Endothelial cell of umbilical vein (primary cell): ENCODE data around the gene CDC34. TPM values are rescaled to one million over a fixed set of nuclear protein-coding genes. Genes with fewer than 3 reads are reported as not detected.

Experiments
- BruUV-seq: library from RNA; stranded (reverse); fragments of 400-500 nt; replicated peaks from 2 replicates; lab custom pipeline; 2021; lab: Mats Ljungman, UMichigan
- CTCF ChIA-PET: fragments of 300-600, 350-600 bp; sonication (Branson Sonifier 250); formaldehyde crosslinking; loops from one replicate; lab custom pipeline; 2021; ENCODE audit warnings: antibody characterized with exemption, inconsistent platforms; lab: Charles Lee
- POLR2A ChIA-PET: fragments of 300-600, 350-600 bp; sonication (Branson Sonifier 250); formaldehyde crosslinking; loops from one replicate; lab custom pipeline; 2021; ENCODE audit warnings: antibody characterized with exemption, inconsistent platforms; lab: Charles Lee
- DNase-seq: peaks from one replicate; pipeline ENCODE4 v3.0.0-alpha.2; 2011; ENCODE audit warnings: low read depth, low spot score
- FAIRE-seq: peaks from 2 replicates; lab custom pipeline; 2011; peaks lifted over from hg19 to GRCh38; lab: Jason Lieb, UNC
- H2AFZ ChIP-seq: 2 replicates; pipeline ENCODE4 v1.6.0; 2012; ENCODE audit warnings: low read depth, low read length, control low read depth, inconsistent platforms
- H3K27ac ChIP-seq: 2 replicates; pipeline ENCODE4 v1.5.1; 2011; ENCODE audit warnings: low read depth, mild to moderate bottlenecking, control low read depth, low read length, moderate library complexity; ENCODE audit not compliant: insufficient read depth
- H3K27me3 ChIP-seq, 2 experiments: 2 replicates each; pipeline versions ENCODE4 v1.6.0 to v1.6.1; 2011; ENCODE audit warnings: low read length in 2 of 2, mixed read lengths in 1 of 2; ENCODE audit not compliant: control insufficient read depth in 2 of 2, insufficient read depth in 2 of 2
- H3K36me3 ChIP-seq, 2 experiments: 2 replicates in 1 of 2; 3 replicates in 1 of 2; pipeline ENCODE4 v1.5.1; 2011; ENCODE audit warnings: low read length in 2 of 2, mild to moderate bottlenecking in 1 of 2, moderate library complexity in 1 of 2; ENCODE audit not compliant: control insufficient read depth in 2 of 2, insufficient read depth in 2 of 2; ENCODE audit errors: extremely low read depth in 1 of 2
- H3K4me1 ChIP-seq: 3 replicates; pipeline ENCODE4 v1.5.1; 2011; ENCODE audit warnings: mild to moderate bottlenecking, low read length; ENCODE audit not compliant: control insufficient read depth, insufficient read depth; ENCODE audit errors: extremely low read depth
- H3K4me2 ChIP-seq: 2 replicates; pipeline ENCODE4 v1.6.1; 2011; ENCODE audit warnings: low read length, control low read depth, mixed read lengths; ENCODE audit not compliant: insufficient read depth
- H3K4me3 ChIP-seq, 3 experiments: fragments of 200-600 bp in 1 of 3; sonication (generic), shearing (Covaris generic) in 1 of 3; replicated peaks in 1 of 3; 2 replicates each; pipeline ENCODE4 v1.5.1; 2011 to 2016; ENCODE audit warnings: control low read depth in 3 of 3, low read length in 3 of 3, mild to moderate bottlenecking in 2 of 3, inconsistent platforms in 1 of 3, low read depth in 1 of 3, moderate library complexity in 1 of 3; ENCODE audit not compliant: insufficient read depth in 1 of 3
- H3K79me2 ChIP-seq: 2 replicates; pipeline ENCODE4 v1.6.0; 2012; ENCODE audit warnings: low read length, inconsistent platforms; ENCODE audit not compliant: control insufficient read depth, insufficient read depth
- H3K9ac ChIP-seq: replicated peaks from 2 replicates; pipeline ENCODE3; 2011; ENCODE audit warnings: low read length, control low read depth; ENCODE audit not compliant: insufficient read depth; ENCODE audit errors: extremely low read depth
- H3K9me1 ChIP-seq: replicated peaks from 3 replicates; pipeline ENCODE4 v1.6.0; 2011; ENCODE audit warnings: mild to moderate bottlenecking, low read length; ENCODE audit not compliant: control insufficient read depth, insufficient read depth; ENCODE audit errors: extremely low read depth
- H3K9me3 ChIP-seq: replicated peaks from 2 replicates; pipeline ENCODE4 v1.5.1; 2012; ENCODE audit warnings: low read length, inconsistent platforms; ENCODE audit not compliant: control insufficient read depth, insufficient read depth
- H4K20me1 ChIP-seq: replicated peaks from 2 replicates; pipeline ENCODE3; 2011; ENCODE audit warnings: mild to moderate bottlenecking, low read length; ENCODE audit not compliant: control insufficient read depth, insufficient read depth; ENCODE audit errors: extremely low read depth
- FOS ChIP-seq: IDR thresholded peaks from 2 replicates; pipeline ENCODE4 v1.6.1; 2011; ENCODE audit warnings: mild to moderate bottlenecking, low read length, moderate library complexity, borderline replicate concordance; ENCODE audit not compliant: insufficient read depth
- JUN ChIP-seq: IDR thresholded peaks from 2 replicates; pipeline ENCODE4 v1.6.1; 2011; ENCODE audit warnings: borderline replicate concordance, low read depth; ENCODE audit not compliant: insufficient read length, insufficient read depth
- POLR2A ChIP-seq: IDR thresholded peaks from 2 replicates; pipeline ENCODE4 v1.6.1; 2012; ENCODE audit warnings: low read depth, mild to moderate bottlenecking, control low read depth, low read length
- POLR2AphosphoS5 ChIP-seq: IDR thresholded peaks from 2 replicates; pipeline ENCODE4 v1.6.1; 2012; ENCODE audit warnings: low read depth, mild to moderate bottlenecking, control low read depth, low read length, moderate library complexity; ENCODE audit not compliant: insufficient read depth
- dilution Hi-C: fragments of 300-500 bp; cut with MboI; formaldehyde crosslinking; loops from one replicate; pipeline ENCODE4 v1.15.0; 2019; ENCODE audit warnings: low sequenced_read_pairs; ENCODE audit not compliant: extremely low pct_ligation_motif_present
- intact Hi-C: fragments of 100-400 bp; cut with micrococcal nuclease; formaldehyde crosslinking; loops from one replicate; pipeline ENCODE4 v1.10.0; 2022
- polyA plus RNA-seq, 4 experiments: library from polyadenylated mRNA; depleted of rRNA in 3 of 4; stranded (reverse) in 3 of 4; unstranded in 1 of 4; fragments of >200 nt; gene quantifications; 2 replicates each; pipeline versions ENCODE4 v1.2.1 to v1.2.3, GENCODE V29; 2011 to 2012; ENCODE audit warnings: missing spikeins in 1 of 4
- total RNA-seq: library from RNA; stranded (reverse); gene quantifications from 2 replicates; pipeline ENCODE4 v1.2.3, GENCODE V29; 2021
- TF ChIP-seq, protein P1 (sequence below): IDR thresholded peaks from 2 replicates; pipeline ENCODE4 v1.6.1; 2011; ENCODE audit not compliant: insufficient read depth, insufficient read length
- TF ChIP-seq, protein P2 (sequence below), 2 donors: IDR thresholded peaks; 1 replicate in 1 of 2; 2 replicates in 1 of 2; pipeline ENCODE4 v1.5.1; 2011; ENCODE audit warnings: low read length in 2 of 2, mild to moderate bottlenecking in 2 of 2, moderate library complexity in 2 of 2, control low read depth in 1 of 2, inconsistent platforms in 1 of 2, low read depth in 1 of 2; ENCODE audit not compliant: insufficient read depth in 1 of 2; ENCODE audit errors: extremely low read depth in 1 of 2

The CDC34 gene
- total and polyA plus RNA-seq, 2 donors (not counting 3 experiments of a cell fraction or from before 2014, with no cell fraction given), result 90.4 to 92.9 TPM

DNA sequence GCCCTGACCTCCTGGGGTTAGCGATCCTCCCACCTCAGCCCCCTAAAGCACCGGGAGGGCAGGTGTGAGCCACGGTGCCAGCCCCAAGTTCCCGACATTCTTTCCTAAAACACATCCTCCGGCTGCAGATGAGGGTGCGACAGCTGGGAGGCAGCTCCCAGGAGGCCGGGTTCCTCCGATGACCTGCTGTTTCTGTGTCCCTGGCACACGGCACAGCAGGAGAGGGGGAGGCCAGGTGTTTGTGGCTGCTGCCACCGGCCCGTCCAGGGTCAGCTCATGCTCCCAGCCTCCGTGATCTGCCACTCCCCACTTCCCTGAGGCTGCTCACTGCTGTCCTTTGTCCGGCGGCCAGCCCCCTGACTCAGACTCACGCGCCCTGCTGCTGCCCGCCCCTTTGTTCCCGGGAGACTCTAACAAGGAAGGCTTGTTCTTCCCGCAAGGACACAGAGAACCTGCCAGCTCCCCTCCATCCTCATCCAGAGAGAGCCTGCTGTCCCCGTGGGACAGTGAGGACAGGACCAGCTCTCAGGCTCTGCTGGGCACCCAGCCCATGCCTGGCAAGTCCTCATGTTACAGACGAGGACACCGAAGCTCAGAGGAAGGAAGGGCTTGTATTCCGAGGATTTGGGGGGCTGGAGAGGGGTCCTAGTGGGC is 45.9 kb upstream of the CDC34 start:
- Histone ChIP-seq H3K4me3 (no peak overlapping the region), H3K27ac (no peak overlapping the region), H3K36me3 (no peaks in the 10 kb centered on the region), H3K9ac (no peak overlapping the region), H3K79me2 (no peaks in the 10 kb centered on the region), H3K9me3 (peaks cover 2% of the 10 kb centered on the region), H2AFZ (no peak overlapping the region), H3K27me3 (no peaks in the 10 kb centered on the region), H3K4me2 (no peak overlapping the region), H3K9me1 (no peaks in the 10 kb centered on the region), H3K4me1 (peaks cover 7% of the 10 kb centered on the region), H4K20me1 (no peaks in the 10 kb centered on the region)
- no peak for DNase-seq
- POLR2A ChIA-PET, result no interaction called here
- no peak for FAIRE-seq
- intact Hi-C loops (loop anchor here (5.0 to 10.0 kb wide), 2 partner anchors 101 to 143 kb away; partner anchors contain the start of gene MIER2), dilution Hi-C loops (no loop called here)
- TF ChIP-seq JUN (no peak), FOS (no peak), POLR2AphosphoS5 (peak; percentile 22), POLR2A (no peak)
- TF ChIP-seq, protein P1, sequence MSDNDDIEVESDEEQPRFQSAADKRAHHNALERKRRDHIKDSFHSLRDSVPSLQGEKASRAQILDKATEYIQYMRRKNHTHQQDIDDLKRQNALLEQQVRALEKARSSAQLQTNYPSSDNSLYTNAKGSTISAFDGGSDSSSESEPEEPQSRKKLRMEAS, result no peak
- TF ChIP-seq, protein P2, sequence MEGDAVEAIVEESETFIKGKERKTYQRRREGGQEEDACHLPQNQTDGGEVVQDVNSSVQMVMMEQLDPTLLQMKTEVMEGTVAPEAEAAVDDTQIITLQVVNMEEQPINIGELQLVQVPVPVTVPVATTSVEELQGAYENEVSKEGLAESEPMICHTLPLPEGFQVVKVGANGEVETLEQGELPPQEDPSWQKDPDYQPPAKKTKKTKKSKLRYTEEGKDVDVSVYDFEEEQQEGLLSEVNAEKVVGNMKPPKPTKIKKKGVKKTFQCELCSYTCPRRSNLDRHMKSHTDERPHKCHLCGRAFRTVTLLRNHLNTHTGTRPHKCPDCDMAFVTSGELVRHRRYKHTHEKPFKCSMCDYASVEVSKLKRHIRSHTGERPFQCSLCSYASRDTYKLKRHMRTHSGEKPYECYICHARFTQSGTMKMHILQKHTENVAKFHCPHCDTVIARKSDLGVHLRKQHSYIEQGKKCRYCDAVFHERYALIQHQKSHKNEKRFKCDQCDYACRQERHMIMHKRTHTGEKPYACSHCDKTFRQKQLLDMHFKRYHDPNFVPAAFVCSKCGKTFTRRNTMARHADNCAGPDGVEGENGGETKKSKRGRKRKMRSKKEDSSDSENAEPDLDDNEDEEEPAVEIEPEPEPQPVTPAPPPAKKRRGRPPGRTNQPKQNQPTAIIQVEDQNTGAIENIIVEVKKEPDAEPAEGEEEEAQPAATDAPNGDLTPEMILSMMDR (IDR thresholded peaks at IDR 0.05; ENCODE audit: extremely low read depth in 1 of 2, insufficient read depth in 1 of 2, low read depth in 1 of 2, low read length in 2 of 2), result no peak
- BruUV-seq, result no TSS peak
- CTCF ChIA-PET, result interaction anchor here (0.7 to 1.0 kb wide), 3 partner anchors 10 to 25 kb away, joined by 3 to 4 read pairs (median 4); no protein-coding TSS in a partner anchor
